ENCODE measurements around the gene CLEC4M. TPM values are rescaled to one million over a fixed set of nuclear protein-coding genes. Genes with fewer than 3 reads are reported as not detected.

Gene CLEC4M
- total RNA-seq, 2 donors from 2014 or later = not detected

DNA sequence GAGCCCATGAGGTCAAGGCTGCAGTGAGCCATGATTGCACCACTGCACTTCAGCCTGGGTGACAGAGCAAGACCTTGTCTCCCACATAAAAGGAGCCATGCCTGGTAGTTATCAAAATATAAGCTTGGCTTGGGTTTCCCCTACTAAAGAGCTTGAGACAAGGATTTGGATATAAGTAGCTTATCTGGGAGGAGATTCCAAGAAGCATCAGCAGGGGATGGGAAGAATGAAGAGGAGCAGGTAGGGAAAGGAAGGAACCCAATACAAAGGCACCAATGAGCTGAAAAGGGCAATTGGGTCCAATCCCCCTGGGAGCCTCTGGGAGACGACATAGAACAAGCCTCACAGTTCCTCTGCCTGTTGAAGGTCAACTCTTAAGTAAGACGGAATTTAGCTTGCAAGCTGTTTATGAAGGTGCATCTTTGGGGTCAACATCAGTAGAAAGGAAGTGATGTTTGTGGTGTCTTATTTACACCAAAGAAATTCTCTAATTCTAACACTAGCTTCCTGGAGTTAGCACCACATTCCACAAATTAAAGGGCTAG is 23.8 kb upstream of the CLEC4M start:
- Histone ChIP-seq H3K36me3 (ENCODE audit: control insufficient read depth, insufficient read depth, low read length) (no peaks in the 10 kb centered on the region), H3K9me3 (ENCODE audit: control insufficient read depth, low read length) (no peaks in the 10 kb centered on the region), H3K4me1 (ENCODE audit: control insufficient read depth, insufficient read depth, low read length) (no peaks in the 10 kb centered on the region), H3K4me3 (ENCODE audit: low read length) (no peak overlapping the region), H3K27me3 (ENCODE audit: control insufficient read depth, insufficient read depth, low read length, poor library complexity, severe bottlenecking) (peaks cover 34% of the 10 kb centered on the region), H3K9ac (ENCODE audit: extremely low read depth, low read length, poor library complexity, severe bottlenecking) (no peak overlapping the region), H3K27ac (ENCODE audit: low read depth, low read length) (no peak overlapping the region)
- H3K4me3 Mint-ChIP-seq = no peak overlapping the region
- peaks cover 65% of the 10 kb centered on the region for H3K27me3 Mint-ChIP-seq (ENCODE audit: insufficient read depth)
- no peak overlapping the region for H3K27ac Mint-ChIP-seq
- TF ChIP-seq, protein P1, sequence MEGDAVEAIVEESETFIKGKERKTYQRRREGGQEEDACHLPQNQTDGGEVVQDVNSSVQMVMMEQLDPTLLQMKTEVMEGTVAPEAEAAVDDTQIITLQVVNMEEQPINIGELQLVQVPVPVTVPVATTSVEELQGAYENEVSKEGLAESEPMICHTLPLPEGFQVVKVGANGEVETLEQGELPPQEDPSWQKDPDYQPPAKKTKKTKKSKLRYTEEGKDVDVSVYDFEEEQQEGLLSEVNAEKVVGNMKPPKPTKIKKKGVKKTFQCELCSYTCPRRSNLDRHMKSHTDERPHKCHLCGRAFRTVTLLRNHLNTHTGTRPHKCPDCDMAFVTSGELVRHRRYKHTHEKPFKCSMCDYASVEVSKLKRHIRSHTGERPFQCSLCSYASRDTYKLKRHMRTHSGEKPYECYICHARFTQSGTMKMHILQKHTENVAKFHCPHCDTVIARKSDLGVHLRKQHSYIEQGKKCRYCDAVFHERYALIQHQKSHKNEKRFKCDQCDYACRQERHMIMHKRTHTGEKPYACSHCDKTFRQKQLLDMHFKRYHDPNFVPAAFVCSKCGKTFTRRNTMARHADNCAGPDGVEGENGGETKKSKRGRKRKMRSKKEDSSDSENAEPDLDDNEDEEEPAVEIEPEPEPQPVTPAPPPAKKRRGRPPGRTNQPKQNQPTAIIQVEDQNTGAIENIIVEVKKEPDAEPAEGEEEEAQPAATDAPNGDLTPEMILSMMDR (conservative IDR thresholded peaks at IDR 0.05) = no peak
- no peaks in the 10 kb centered on the region for H3K4me1 Mint-ChIP-seq
- no peaks in the 10 kb centered on the region for H3K36me3 Mint-ChIP-seq (ENCODE audit: low read depth)
- 70 to 82% methylated on average over 2 of the region's 2 CpGs for WGBS, 2 experiments (ENCODE audit: insufficient coverage in 1 of 2, insufficient read length in 1 of 2)
- DNase-seq = no peak
- H3K9me3 Mint-ChIP-seq = no peaks in the 10 kb centered on the region

- H3K9me3 ChIP-seq (ENCODE audit: control insufficient read depth, low read length) = no peaks in the 10 kb centered on the region
- no peaks in the 10 kb centered on the region for H3K36me3 ChIP-seq (ENCODE audit: control insufficient read depth, insufficient read depth, low read length)
- H3K27ac Mint-ChIP-seq = no peak overlapping the region
- H3K9me3 Mint-ChIP-seq = no peaks in the 10 kb centered on the region
- H3K4me3 ChIP-seq (ENCODE audit: low read length) = no peak overlapping the region
- H3K4me1 Mint-ChIP-seq = no peaks in the 10 kb centered on the region
- TF ChIP-seq, protein P1 (conservative IDR thresholded peaks at IDR 0.05) = no peak
- no peak for DNase-seq
- peaks cover 65% of the 10 kb centered on the region for H3K27me3 Mint-ChIP-seq (ENCODE audit: insufficient read depth)
- H3K36me3 Mint-ChIP-seq (ENCODE audit: low read depth) = no peaks in the 10 kb centered on the region
- H3K4me1 ChIP-seq (ENCODE audit: control insufficient read depth, insufficient read depth, low read length) = no peaks in the 10 kb centered on the region
- H3K9ac ChIP-seq (ENCODE audit: extremely low read depth, low read length, poor library complexity, severe bottlenecking) = no peak overlapping the region
- no peak overlapping the region for H3K27ac ChIP-seq (ENCODE audit: low read depth, low read length)
- WGBS, 2 experiments (ENCODE audit: insufficient coverage in 1 of 2, insufficient read length in 1 of 2) = 85 to 86% methylated on average over 15 to 19 of the region's 19 CpGs
- H3K27me3 ChIP-seq (ENCODE audit: control insufficient read depth, insufficient read depth, low read length, poor library complexity, severe bottlenecking) = peaks cover 26% of the 10 kb centered on the region
- H3K4me3 Mint-ChIP-seq = no peak overlapping the region
Observed at GRCh38 chr19:7739801-7740681, 23.0 kb upstream of the CLEC4M start.

DNA sequence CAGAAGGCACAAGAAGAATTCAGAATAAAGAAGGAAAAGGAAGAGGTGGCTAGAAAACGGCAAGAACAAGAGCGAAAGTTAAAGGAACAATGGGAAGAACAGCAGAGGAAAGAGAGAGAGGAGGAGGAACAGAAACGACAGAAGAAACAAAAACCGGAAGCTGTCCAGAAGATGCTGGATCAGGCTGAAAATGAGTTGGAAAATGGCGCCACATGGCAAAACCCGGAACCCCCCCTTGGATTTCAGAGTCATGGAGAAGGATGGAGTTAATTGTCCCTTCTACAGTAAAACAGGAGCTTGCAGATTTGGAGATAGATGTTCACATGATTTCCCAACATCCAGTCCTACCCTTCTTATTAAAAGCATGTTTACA is 22.4 kb upstream of the CLEC4M start:
- no peak overlapping the region for H3K27ac Mint-ChIP-seq

More for the DNA sequence above, 22.4 kb upstream of the CLEC4M start:
- no peak for DNase-seq
- H3K4me1 Mint-ChIP-seq = no peaks in the 10 kb centered on the region
- H3K4me3 ChIP-seq (ENCODE audit: low read length) = no peak overlapping the region
- H3K9ac ChIP-seq (ENCODE audit: extremely low read depth, low read length, poor library complexity, severe bottlenecking) = no peak overlapping the region
- TF ChIP-seq, protein P1 (conservative IDR thresholded peaks at IDR 0.05) = no peak
- H3K4me1 ChIP-seq (ENCODE audit: control insufficient read depth, insufficient read depth, low read length) = no peaks in the 10 kb centered on the region
- H3K27me3 ChIP-seq (ENCODE audit: control insufficient read depth, insufficient read depth, low read length, poor library complexity, severe bottlenecking) = peaks cover 20% of the 10 kb centered on the region
- H3K27me3 Mint-ChIP-seq (ENCODE audit: insufficient read depth) = peaks cover 59% of the 10 kb centered on the region
- no peaks in the 10 kb centered on the region for H3K9me3 ChIP-seq (ENCODE audit: control insufficient read depth, low read length)
- no peaks in the 10 kb centered on the region for H3K36me3 Mint-ChIP-seq (ENCODE audit: low read depth)
- no peak overlapping the region for H3K4me3 Mint-ChIP-seq
- no peaks in the 10 kb centered on the region for H3K36me3 ChIP-seq (ENCODE audit: control insufficient read depth, insufficient read depth, low read length)
- no peaks in the 10 kb centered on the region for H3K9me3 Mint-ChIP-seq
- H3K27ac ChIP-seq (ENCODE audit: low read depth, low read length) = no peak overlapping the region
- WGBS, 2 experiments (ENCODE audit: insufficient coverage in 1 of 2, insufficient read length in 1 of 2) = 91 to 92% methylated on average over 6 of the region's 6 CpGs

Measured in endodermal cell (in vitro differentiated cells).